ENCODE data around the gene BTBD9. TPM values are rescaled to one million over a fixed set of nuclear protein-coding genes. Genes with fewer than 3 reads are reported as not detected.

Gene BTBD9
- total RNA-seq, 3 donors from 2014 or later, result 12.8 to 25.5 (median 19.0) TPM

DNA sequence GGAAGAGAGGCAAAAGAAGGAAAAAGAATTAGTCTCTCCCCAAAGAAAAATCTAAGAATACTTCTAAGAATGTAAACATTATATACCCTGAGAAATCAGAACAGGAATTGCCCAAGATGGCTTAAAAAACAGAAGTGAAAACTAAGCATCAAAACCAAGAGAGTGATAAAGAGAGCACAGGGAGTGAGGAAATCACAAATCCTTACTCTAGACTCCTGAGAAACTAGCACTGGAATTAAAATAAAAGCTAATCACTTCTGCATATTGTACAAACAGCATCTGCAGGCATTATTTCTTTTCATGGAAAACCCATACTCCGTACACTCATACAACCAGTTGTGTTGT, 285.7 kb downstream of the BTBD9 start:
- intact Hi-C loops (cut with DNase I; ENCODE audit: low total_unique reads), result no loop called here
- H3K4me3 ChIP-seq, result no peak overlapping the region
- no peak for TF ChIP-seq POLR2AphosphoS5 (IDR thresholded peaks at IDR 0.05)
- TF ChIP-seq, protein P1, sequence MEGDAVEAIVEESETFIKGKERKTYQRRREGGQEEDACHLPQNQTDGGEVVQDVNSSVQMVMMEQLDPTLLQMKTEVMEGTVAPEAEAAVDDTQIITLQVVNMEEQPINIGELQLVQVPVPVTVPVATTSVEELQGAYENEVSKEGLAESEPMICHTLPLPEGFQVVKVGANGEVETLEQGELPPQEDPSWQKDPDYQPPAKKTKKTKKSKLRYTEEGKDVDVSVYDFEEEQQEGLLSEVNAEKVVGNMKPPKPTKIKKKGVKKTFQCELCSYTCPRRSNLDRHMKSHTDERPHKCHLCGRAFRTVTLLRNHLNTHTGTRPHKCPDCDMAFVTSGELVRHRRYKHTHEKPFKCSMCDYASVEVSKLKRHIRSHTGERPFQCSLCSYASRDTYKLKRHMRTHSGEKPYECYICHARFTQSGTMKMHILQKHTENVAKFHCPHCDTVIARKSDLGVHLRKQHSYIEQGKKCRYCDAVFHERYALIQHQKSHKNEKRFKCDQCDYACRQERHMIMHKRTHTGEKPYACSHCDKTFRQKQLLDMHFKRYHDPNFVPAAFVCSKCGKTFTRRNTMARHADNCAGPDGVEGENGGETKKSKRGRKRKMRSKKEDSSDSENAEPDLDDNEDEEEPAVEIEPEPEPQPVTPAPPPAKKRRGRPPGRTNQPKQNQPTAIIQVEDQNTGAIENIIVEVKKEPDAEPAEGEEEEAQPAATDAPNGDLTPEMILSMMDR (IDR thresholded peaks at IDR 0.05), result no peak
- H3K4me1 ChIP-seq, result no peaks in the 10 kb centered on the region
- no peaks in the 10 kb centered on the region for H3K36me3 ChIP-seq
- DNase-seq (ENCODE audit: low spot score in 2 of 2), result no peak
- no peaks in the 10 kb centered on the region for H3K27me3 ChIP-seq
- no peaks in the 10 kb centered on the region for H3K9me3 ChIP-seq
- H3K27ac ChIP-seq, result no peak overlapping the region

DNA sequence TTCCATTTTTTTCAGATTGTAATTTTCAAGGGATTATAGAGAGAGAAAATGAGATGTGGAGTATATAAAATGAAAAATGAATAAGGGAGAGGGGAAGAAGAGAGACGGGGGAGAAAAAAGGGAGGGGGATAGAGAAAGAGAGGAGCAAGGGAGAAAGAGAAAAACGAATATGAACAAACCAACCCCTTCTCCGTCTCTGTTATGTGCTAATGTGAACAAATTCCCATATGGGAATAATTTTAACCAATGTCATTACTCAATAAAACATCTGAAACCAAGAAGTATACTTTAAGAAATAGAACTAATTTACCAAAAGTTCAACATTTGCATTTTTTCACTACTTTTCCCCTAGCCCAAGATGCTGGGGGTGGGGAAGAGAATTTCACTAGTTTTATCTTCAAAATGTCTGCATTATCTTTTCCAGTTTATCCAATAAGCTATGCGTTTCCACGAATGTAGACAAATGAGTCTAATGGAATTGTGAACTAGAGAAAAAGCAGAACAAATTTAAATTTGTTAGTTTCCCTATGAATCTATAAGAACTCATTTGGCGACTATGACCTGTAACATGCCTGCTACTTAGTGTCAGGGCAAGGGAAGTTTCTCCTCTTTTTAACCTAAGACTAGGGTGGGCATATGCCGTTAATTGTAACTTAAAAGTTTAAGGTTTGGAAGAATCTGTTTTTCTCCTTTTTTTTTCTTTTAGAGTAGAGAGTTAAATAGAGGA, 286.3 kb downstream of the BTBD9 start:
- DNase-seq (ENCODE audit: low spot score in 2 of 2), result no peak
- no peak overlapping the region for H3K27ac ChIP-seq
- intact Hi-C loops (cut with DNase I; ENCODE audit: low total_unique reads), result no loop called here
- TF ChIP-seq POLR2AphosphoS5 (IDR thresholded peaks at IDR 0.05) (no peak), POLR2A (IDR thresholded peaks at IDR 0.05) (no peak)
- TF ChIP-seq, protein P1 (IDR thresholded peaks at IDR 0.05), result no peak
- no peaks in the 10 kb centered on the region for H3K36me3 ChIP-seq
- no peaks in the 10 kb centered on the region for H3K9me3 ChIP-seq
- H3K4me3 ChIP-seq, result no peak overlapping the region
- no peaks in the 10 kb centered on the region for H3K4me1 ChIP-seq
- H3K27me3 ChIP-seq, result no peaks in the 10 kb centered on the region

DNA sequence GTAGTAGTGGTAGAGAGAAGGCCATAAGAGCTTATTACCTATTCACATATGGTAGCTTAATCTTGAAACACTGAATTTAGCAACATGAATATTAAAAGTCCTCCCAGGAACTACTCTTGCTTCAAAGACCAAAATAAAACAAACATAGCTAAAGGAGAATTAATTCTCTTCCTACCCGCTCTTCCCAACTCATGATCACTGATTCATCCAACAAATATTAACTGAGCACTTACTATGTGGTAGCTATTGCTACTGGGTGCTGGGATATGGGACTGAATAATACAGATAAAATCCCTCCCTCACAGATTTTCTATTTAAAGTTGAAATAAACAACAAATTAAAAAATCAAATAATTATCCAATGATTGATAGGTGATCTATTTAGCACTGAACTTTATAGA, 287.1 kb downstream of the BTBD9 start:
- Histone ChIP-seq H3K36me3 (no peaks in the 10 kb centered on the region), H3K27me3 (no peaks in the 10 kb centered on the region), H3K9me3 (no peaks in the 10 kb centered on the region), H3K27ac (no peak overlapping the region), H3K4me3 (no peak overlapping the region), H3K4me1 (no peaks in the 10 kb centered on the region)
- no peak for DNase-seq (ENCODE audit: low spot score in 2 of 2)
- TF ChIP-seq POLR2AphosphoS5 (IDR thresholded peaks at IDR 0.05) (no peak), POLR2A (IDR thresholded peaks at IDR 0.05) (no peak)
- TF ChIP-seq, protein P1 (IDR thresholded peaks at IDR 0.05), result no peak
- intact Hi-C loops (cut with DNase I; ENCODE audit: low total_unique reads), result no loop called here

DNA sequence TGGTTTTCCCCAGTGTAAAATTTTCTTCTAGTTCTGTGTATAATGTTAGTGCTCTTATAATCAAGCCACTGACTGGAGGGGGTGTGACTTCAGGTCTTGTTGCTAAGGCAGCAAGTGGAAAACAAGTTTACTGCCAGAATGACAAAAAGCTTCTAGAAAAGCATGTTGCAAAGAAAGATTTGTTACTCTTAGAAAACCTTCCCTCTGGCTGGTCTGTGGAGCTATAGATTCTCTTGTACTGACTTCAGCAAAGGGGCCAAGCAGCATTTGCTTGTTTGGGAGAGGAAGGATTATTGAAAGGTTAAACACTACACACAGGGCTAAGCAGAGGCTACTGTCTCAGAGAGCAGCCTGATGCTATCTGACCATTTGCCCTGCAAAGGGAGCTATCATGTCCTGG, 288.8 kb downstream of the BTBD9 start:
- H3K4me3 ChIP-seq, result no peak overlapping the region
- no peaks in the 10 kb centered on the region for H3K36me3 ChIP-seq
- TF ChIP-seq POLR2AphosphoS5 (IDR thresholded peaks at IDR 0.05) (no peak), POLR2A (IDR thresholded peaks at IDR 0.05) (no peak)
- H3K9me3 ChIP-seq, result no peaks in the 10 kb centered on the region
- DNase-seq (ENCODE audit: low spot score in 2 of 2), result no peak
- H3K27me3 ChIP-seq, result no peaks in the 10 kb centered on the region
- no peaks in the 10 kb centered on the region for H3K4me1 ChIP-seq
- no peak overlapping the region for H3K27ac ChIP-seq
- intact Hi-C loops (cut with DNase I; ENCODE audit: low total_unique reads), result no loop called here

DNA sequence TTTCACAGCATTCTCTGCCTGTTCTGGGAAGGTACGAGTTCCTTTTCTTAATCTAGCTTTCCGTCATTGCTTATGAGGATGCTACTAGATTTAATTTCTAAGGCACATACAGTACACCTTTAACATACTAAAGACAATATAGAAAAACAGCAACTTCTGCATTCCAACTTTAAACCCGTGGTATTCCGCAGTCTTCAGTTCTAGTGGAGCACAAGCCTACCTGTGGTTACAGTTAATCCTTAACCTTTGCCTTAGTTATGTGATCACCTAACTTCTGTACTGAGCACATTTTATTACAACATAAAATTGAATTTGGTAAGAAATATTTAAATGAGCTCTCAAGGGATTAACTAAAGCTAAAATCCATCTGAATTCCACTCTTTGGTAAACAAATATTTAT, 289.5 kb downstream of the BTBD9 start:
- Histone ChIP-seq H3K27ac (no peak overlapping the region), H3K27me3 (no peaks in the 10 kb centered on the region), H3K36me3 (no peaks in the 10 kb centered on the region), H3K9me3 (no peaks in the 10 kb centered on the region), H3K4me3 (no peak overlapping the region), H3K4me1 (no peaks in the 10 kb centered on the region)
- no peak for DNase-seq (ENCODE audit: low spot score in 2 of 2)
- no peak for TF ChIP-seq POLR2AphosphoS5 (IDR thresholded peaks at IDR 0.05)
- intact Hi-C loops (cut with DNase I; ENCODE audit: low total_unique reads), result no loop called here

DNA sequence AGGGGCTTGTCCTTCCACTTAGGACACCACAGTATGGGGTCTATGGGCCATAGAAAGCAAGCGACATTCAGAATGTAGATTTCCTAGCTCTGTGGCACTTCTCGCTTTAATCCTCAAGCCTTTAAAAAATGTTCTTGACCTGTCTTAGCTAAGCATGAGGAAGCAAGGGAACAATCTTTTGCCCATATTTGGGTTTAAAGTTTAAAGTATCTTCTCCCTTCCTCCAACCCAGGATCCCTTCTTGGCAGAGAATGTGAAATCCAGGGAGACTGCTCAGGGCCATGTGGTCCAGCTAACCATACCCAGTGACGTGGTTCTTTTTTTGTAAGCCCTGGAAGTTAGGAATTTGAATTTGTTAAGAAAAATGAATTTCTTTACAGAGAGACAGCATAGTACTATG, 289.9 kb downstream of the BTBD9 start:
- no peaks in the 10 kb centered on the region for H3K27me3 ChIP-seq
- H3K36me3 ChIP-seq, result no peaks in the 10 kb centered on the region
- no peak for DNase-seq (ENCODE audit: low spot score in 2 of 2)
- TF ChIP-seq POLR2A (IDR thresholded peaks at IDR 0.05) (no peak), POLR2AphosphoS5 (IDR thresholded peaks at IDR 0.05) (no peak)
- TF ChIP-seq, protein P1 (IDR thresholded peaks at IDR 0.05), result no peak
- H3K4me1 ChIP-seq, result no peaks in the 10 kb centered on the region
- no peak overlapping the region for H3K27ac ChIP-seq
- no peak overlapping the region for H3K4me3 ChIP-seq
- H3K9me3 ChIP-seq, result no peaks in the 10 kb centered on the region
- intact Hi-C loops (cut with DNase I; ENCODE audit: low total_unique reads), result no loop called here
